Measurements from ENCODE around the gene SERTM1. TPM values are rescaled to one million over a fixed set of nuclear protein-coding genes. Genes with fewer than 3 reads are reported as not detected.

Gene SERTM1
- total and polyA plus RNA-seq, 2 of the 8 experiments (the other 6 are each of a cell fraction or from before 2014, with no cell fraction given): 0.48 to 1.6 TPM

Other genes with a start within 250 kb of the SERTM1 start
- gene CCNA1, start 241.5 kb upstream of the SERTM1 start, total RNA-seq (2021; fragmentation: NEBNext Ultra II Directional; extraction: Animal tissue kit (Norgen Biotek cat#: 25700)): 4.0 and 4.1 TPM in 2 replicates
- gene CCNA1, start 241.5 kb upstream of the SERTM1 start, polyA plus RNA-seq (2011; rRNA removed): 2.2 and 2.7 TPM in 2 replicates
- gene RFXAP, start 145.2 kb downstream of the SERTM1 start, total RNA-seq (2021; fragmentation: NEBNext Ultra II Directional; extraction: Animal tissue kit (Norgen Biotek cat#: 25700)): 11.5 and 13.5 TPM in 2 replicates
- 3.6 and 5.2 TPM in 2 replicates for gene RFXAP, start 145.2 kb downstream of the SERTM1 start, polyA plus RNA-seq (2011; rRNA removed)
- gene SMAD9, start 246.2 kb downstream of the SERTM1 start, total RNA-seq (2021; fragmentation: NEBNext Ultra II Directional; extraction: Animal tissue kit (Norgen Biotek cat#: 25700)): 1.0 and 1.4 TPM in 2 replicates
- 0.39 and 0.45 TPM in 2 replicates for gene SMAD9, start 246.2 kb downstream of the SERTM1 start, polyA plus RNA-seq (2011; rRNA removed)